ENCODE results near the gene BCAS3.

GRCh38 chr17:61106354-61106753 is 428.7 kb downstream of the BCAS3 start:
- TF ChIP-seq CTCF (IDR thresholded peaks at IDR 0.05): no peak
- TF ChIP-seq POLR2A (IDR thresholded peaks at IDR 0.05): no peak

Data from heart left ventricle (tissue), 13 donors.